B cell (primary cell): ENCODE data around the gene VPS51. TPM values are rescaled to one million over a fixed set of nuclear protein-coding genes. Genes with fewer than 3 reads are reported as not detected.

Experiments
- ATAC-seq: fragments of 200-7000 bp; cut with Tn5 transposase; one replicate; pipeline ENCODE4 v1.10.0; 2021; ENCODE audit warnings: low read depth, mild to moderate bottlenecking, moderate number of reproducible peaks, moderate library complexity
- CTCF ChIA-PET: fragments of 350-600 bp; sonication (Branson Sonifier 250); formaldehyde crosslinking; loops from one replicate; lab custom pipeline; 2021; ENCODE audit warnings: antibody characterized with exemption, inconsistent platforms; lab: Charles Lee
- POLR2A ChIA-PET: fragments of 350-600 bp; sonication (Branson Sonifier 250); formaldehyde crosslinking; loops from one replicate; lab custom pipeline; 2021; ENCODE audit warnings: antibody characterized with exemption; lab: Charles Lee
- DNase-seq: peaks from one replicate; pipeline ENCODE4 v3.0.0; 2013
- H2AFZ ChIP-seq: 2 replicates; pipeline ENCODE4 v1.6.1; 2012; ENCODE audit warnings: mild to moderate bottlenecking, low read depth, low read length; ENCODE audit not compliant: insufficient read depth, poor library complexity, severe bottlenecking
- H3K27ac ChIP-seq, 2 donors: 1 replicate in 1 of 2; 2 replicates in 1 of 2; pipeline ENCODE4 v1.5.1; 2012 to 2013; ENCODE audit warnings: low read length in 2 of 2, mild to moderate bottlenecking in 2 of 2, moderate library complexity in 1 of 2
- H3K27me3 ChIP-seq, 4 experiments: fragments of 200-600 bp in 1 of 4; sonication (generic) in 1 of 4; replicated peaks in 1 of 4; 1 replicate in 2 of 4; 2 replicates in 2 of 4; pipeline versions ENCODE4 v1.6.1 to v1.7.0; 2013 to 2016; ENCODE audit warnings: low read length in 3 of 4, mild to moderate bottlenecking in 2 of 4, mixed read lengths in 1 of 4, moderate library complexity in 1 of 4; ENCODE audit not compliant: insufficient read depth in 4 of 4, control insufficient read depth in 3 of 4; ENCODE audit errors: control extremely low read depth in 1 of 4
- H3K36me3 ChIP-seq, 2 experiments: replicated peaks in 1 of 2; 1 replicate in 1 of 2; 2 replicates in 1 of 2; pipeline versions ENCODE4 v1.6.1 to v1.7.1; 2013; ENCODE audit warnings: low read length in 1 of 2; ENCODE audit not compliant: insufficient read depth in 2 of 2, control insufficient read depth in 1 of 2; ENCODE audit errors: control extremely low read depth in 1 of 2, extremely low read depth in 1 of 2
- H3K4me1 ChIP-seq, 2 donors: fragments of 200-600 bp in 1 of 2; sonication (generic) in 1 of 2; 1 replicate in 1 of 2; 2 replicates in 1 of 2; pipeline versions ENCODE4 v1.5.1 to v1.6.1; 2013 to 2017; ENCODE audit warnings: low read length in 2 of 2; ENCODE audit not compliant: control insufficient read depth in 2 of 2, insufficient read depth in 2 of 2
- H3K4me2 ChIP-seq: replicated peaks from 2 replicates; pipeline ENCODE3; 2012; ENCODE audit warnings: mild to moderate bottlenecking, low read depth, low read length; ENCODE audit not compliant: poor library complexity, severe bottlenecking
- H3K4me3 ChIP-seq, 5 experiments: fragments of 200-600 bp in 1 of 5; sonication (generic) in 1 of 5; 1 replicate in 3 of 5; 2 replicates in 2 of 5; pipeline versions ENCODE4 v1.5.1 to v1.7.0; 2011 to 2016; ENCODE audit warnings: low read length in 4 of 5, mild to moderate bottlenecking in 4 of 5, low read depth in 2 of 5, control low read depth in 1 of 5, moderate library complexity in 1 of 5; ENCODE audit not compliant: insufficient read depth in 1 of 5; ENCODE audit errors: control extremely low read depth in 1 of 5, extremely low read depth in 1 of 5
- H3K79me2 ChIP-seq: fragments of 200-600 bp; sonication (generic); one replicate; pipeline ENCODE4 v1.6.0; 2016; ENCODE audit warnings: low read length; ENCODE audit not compliant: control insufficient read depth, insufficient read depth
- H3K9ac ChIP-seq: fragments of 200-600 bp; sonication (generic); 2 replicates; pipeline ENCODE4 v1.6.1; 2017; ENCODE audit warnings: mild to moderate bottlenecking, low read length, moderate library complexity
- H3K9me3 ChIP-seq, 3 donors: one replicate each; pipeline versions ENCODE4 v1.6.1 to v1.7.1; 2013; ENCODE audit warnings: low read length in 2 of 3; ENCODE audit not compliant: control insufficient read depth in 2 of 3, insufficient read depth in 1 of 3; ENCODE audit errors: control extremely low read depth in 1 of 3
- H4K20me1 ChIP-seq: 2 replicates; pipeline ENCODE4 v1.6.0; 2012; ENCODE audit warnings: mild to moderate bottlenecking, low read length; ENCODE audit not compliant: insufficient read depth, control insufficient read depth, poor library complexity, severe bottlenecking
- H3K27ac Mint-ChIP-seq: one replicate; pipeline ENCODE4 v1.8.0; 2021; ENCODE audit warnings: mixed read lengths
- H3K27me3 Mint-ChIP-seq: one replicate; pipeline ENCODE4 v1.8.0; 2021; ENCODE audit warnings: mixed read lengths
- H3K4me1 Mint-ChIP-seq: one replicate; pipeline ENCODE4 v1.8.0; 2021; ENCODE audit warnings: mixed read lengths
- H3K4me3 Mint-ChIP-seq: one replicate; pipeline ENCODE4 v1.8.0; 2021; ENCODE audit warnings: mixed read lengths
- H3K9me3 Mint-ChIP-seq: one replicate; pipeline ENCODE4 v1.8.0; 2022; ENCODE audit warnings: mixed read lengths; ENCODE audit not compliant: insufficient read depth
- EZH2 ChIP-seq: IDR thresholded peaks from 2 replicates; pipeline ENCODE4 v1.6.1; 2012; ENCODE audit warnings: borderline replicate concordance, low read depth, mild to moderate bottlenecking, moderate library complexity, low read length; ENCODE audit not compliant: insufficient read depth, poor library complexity, severe bottlenecking
- WGBS: methylation state at CpG from one replicate; pipeline ENCODE4 v1.1.5; 2013; ENCODE audit warnings: missing lambda C conversion rate; ENCODE audit not compliant: insufficient coverage; 5-methylcytosine and 5-hydroxymethylcytosine counted together
- intact Hi-C: fragments of 100-400 bp; cut with micrococcal nuclease; formaldehyde crosslinking; loops from one replicate; pipeline ENCODE4 v1.10.0; 2022
- polyA plus RNA-seq: library from polyadenylated mRNA; depleted of rRNA; stranded (reverse); fragments of >200 nt; gene quantifications from 2 replicates; pipeline ENCODE4 v1.2.3, GENCODE V29; 2012
- total RNA-seq, 2 donors: library from RNA; stranded (reverse); fragments of 120-200 nt in 1 of 2; gene quantifications; 1 replicate in 1 of 2; 2 replicates in 1 of 2; pipeline versions ENCODE4 v1.2.3 to v1.2.4, GENCODE V29; 2013 to 2022
- TF ChIP-seq, protein P1 (sequence below): fragments of 200-600 bp; IDR thresholded peaks from one replicate; pipeline ENCODE4 v1.8.0; 2022; ENCODE audit warnings: antibody characterized with exemption, mild to moderate bottlenecking

VPS51 gene
- total and polyA plus RNA-seq, 2 donors (not counting 1 experiment from before 2014, with no cell fraction given), result 206 to 223 TPM

DNA sequence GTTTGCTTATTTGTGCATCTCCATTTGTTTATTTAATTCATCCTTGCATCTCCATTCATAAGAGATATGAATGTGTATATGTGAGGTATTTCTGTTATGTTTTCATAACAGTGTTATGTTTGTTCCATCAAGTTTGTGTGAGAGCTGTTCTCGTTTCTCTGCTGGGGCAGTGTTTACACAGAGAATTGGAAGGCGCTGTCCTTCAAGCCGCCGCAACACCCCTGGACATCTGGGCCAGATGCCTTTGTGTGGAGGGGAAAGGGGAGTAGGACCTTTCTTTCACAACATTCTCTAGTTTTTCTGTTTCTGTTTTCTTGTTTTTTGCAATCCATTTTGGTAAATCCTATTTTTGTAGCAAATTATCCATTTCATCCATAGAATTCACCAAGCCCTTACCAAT is 8.6 kb downstream of the VPS51 start:
- ATAC-seq, result no peak
- no peak overlapping the region for H2AFZ ChIP-seq
- no peaks in the 10 kb centered on the region for H3K27me3 Mint-ChIP-seq
- H3K4me2 ChIP-seq, result no peak overlapping the region
- H3K4me1 Mint-ChIP-seq, result peaks cover 6% of the 10 kb centered on the region
- WGBS, result no CpG with 5 or more reads among the region's 4 CpGs
- peaks cover 55% of the 10 kb centered on the region for H3K79me2 ChIP-seq
- no peak for TF ChIP-seq EZH2
- TF ChIP-seq, protein P1, sequence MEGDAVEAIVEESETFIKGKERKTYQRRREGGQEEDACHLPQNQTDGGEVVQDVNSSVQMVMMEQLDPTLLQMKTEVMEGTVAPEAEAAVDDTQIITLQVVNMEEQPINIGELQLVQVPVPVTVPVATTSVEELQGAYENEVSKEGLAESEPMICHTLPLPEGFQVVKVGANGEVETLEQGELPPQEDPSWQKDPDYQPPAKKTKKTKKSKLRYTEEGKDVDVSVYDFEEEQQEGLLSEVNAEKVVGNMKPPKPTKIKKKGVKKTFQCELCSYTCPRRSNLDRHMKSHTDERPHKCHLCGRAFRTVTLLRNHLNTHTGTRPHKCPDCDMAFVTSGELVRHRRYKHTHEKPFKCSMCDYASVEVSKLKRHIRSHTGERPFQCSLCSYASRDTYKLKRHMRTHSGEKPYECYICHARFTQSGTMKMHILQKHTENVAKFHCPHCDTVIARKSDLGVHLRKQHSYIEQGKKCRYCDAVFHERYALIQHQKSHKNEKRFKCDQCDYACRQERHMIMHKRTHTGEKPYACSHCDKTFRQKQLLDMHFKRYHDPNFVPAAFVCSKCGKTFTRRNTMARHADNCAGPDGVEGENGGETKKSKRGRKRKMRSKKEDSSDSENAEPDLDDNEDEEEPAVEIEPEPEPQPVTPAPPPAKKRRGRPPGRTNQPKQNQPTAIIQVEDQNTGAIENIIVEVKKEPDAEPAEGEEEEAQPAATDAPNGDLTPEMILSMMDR, result no peak
- intact Hi-C loops, result no loop called here
- H3K36me3 ChIP-seq, result peaks cover 0 to 52% of the 10 kb centered on the region in 2 experiments
- H3K4me3 Mint-ChIP-seq, result no peak overlapping the region
- DNase-seq, result no peak
- ChIA-PET POLR2A (no interaction called here), CTCF (no interaction called here)
- H3K9ac ChIP-seq, result no peak overlapping the region
- no peaks in the 10 kb centered on the region for H3K27me3 ChIP-seq
- H3K4me1 ChIP-seq, result no peaks in the 10 kb centered on the region
- no peak overlapping the region for H3K27ac ChIP-seq
- H3K9me3 Mint-ChIP-seq, result no peaks in the 10 kb centered on the region
- H3K9me3 ChIP-seq, result no peaks in the 10 kb centered on the region
- peaks cover 23% of the 10 kb centered on the region for H4K20me1 ChIP-seq
- H3K4me3 ChIP-seq, result no peak overlapping the region
- no peak overlapping the region for H3K27ac Mint-ChIP-seq

DNA sequence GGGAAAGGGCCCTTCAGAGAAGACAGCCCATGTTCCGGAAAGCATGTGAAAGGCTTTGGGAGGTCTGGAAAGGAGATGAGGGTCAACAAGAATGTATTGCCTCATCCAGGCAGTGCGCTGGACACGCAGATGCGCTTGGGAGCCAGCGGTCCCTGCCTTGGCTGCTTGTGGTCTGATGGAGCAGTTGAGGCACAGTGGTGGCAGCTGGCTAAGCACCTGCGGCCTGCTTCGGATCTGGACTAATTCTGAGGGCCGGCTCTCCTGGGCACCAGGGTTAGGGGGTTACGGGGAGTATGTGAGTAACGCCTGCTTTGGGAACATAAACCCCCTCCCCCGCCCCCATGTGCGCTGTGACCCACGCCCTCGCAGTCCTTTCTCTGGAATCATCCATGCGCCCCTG is 11.1 kb downstream of the VPS51 start:
- intact Hi-C loops, result no loop called here
- no peaks in the 10 kb centered on the region for H3K9me3 ChIP-seq
- POLR2A ChIA-PET, result no interaction called here
- peaks cover 48% of the 10 kb centered on the region for H3K79me2 ChIP-seq
- no peaks in the 10 kb centered on the region for H3K27me3 Mint-ChIP-seq
- ATAC-seq (no peak), DNase-seq (no peak)
- no peak overlapping the region for H3K4me3 ChIP-seq
- CTCF ChIA-PET, result interaction anchor here (7.6 to 7.7 kb wide), 2 partner anchors 9 to 74 kb away, joined by 96 to 118 read pairs; partner anchors contain the start of genes CAPN1 and VPS51
- peaks cover 0 to 46% of the 10 kb centered on the region in 2 experiments for H3K36me3 ChIP-seq
- H3K9ac ChIP-seq, result no peak overlapping the region
- peaks cover 24% of the 10 kb centered on the region for H3K4me1 Mint-ChIP-seq
- H3K27me3 ChIP-seq, result no peaks in the 10 kb centered on the region
- WGBS, result 98% methylated on average over 8 of the region's 15 CpGs
- no peak for TF ChIP-seq EZH2
- TF ChIP-seq, protein P1, result no peak
- no peak overlapping the region for H2AFZ ChIP-seq
- H3K9me3 Mint-ChIP-seq, result no peaks in the 10 kb centered on the region
- peaks cover 12 to 22% of the 10 kb centered on the region in 2 donors for H3K4me1 ChIP-seq
- H4K20me1 ChIP-seq, result peaks cover 39% of the 10 kb centered on the region
- no peak overlapping the region for H3K4me2 ChIP-seq
- no peak overlapping the region for H3K27ac Mint-ChIP-seq
- H3K27ac ChIP-seq, result no peak overlapping the region
- no peak overlapping the region for H3K4me3 Mint-ChIP-seq
